IMR-90 (cell line): ENCODE measurements around the gene ICAM1. TPM values are rescaled to one million over a fixed set of nuclear protein-coding genes. Genes with fewer than 3 reads are reported as not detected.

Experiments
- ATAC-seq: fragments of 200-7000 bp; cut with Tn5 transposase; 2 replicates; pipeline ENCODE4 v1.9.1; 2020; ENCODE audit warnings: low read depth, mild to moderate bottlenecking, moderate library complexity
- BruUV-seq: library from RNA; stranded (reverse); fragments of 400-500 nt; replicated peaks from 2 replicates; lab custom pipeline; 2021; lab: Mats Ljungman, UMichigan
- CTCF ChIA-PET: fragments of 300-600 bp; formaldehyde crosslinking; extraction: SDS; loops from one replicate; lab custom pipeline; 2021; ENCODE audit warnings: antibody characterized with exemption; lab: Yijun Ruan, JAX
- POLR2A ChIA-PET: fragments of 300-600 bp; sonication (Branson Sonifier 250); formaldehyde crosslinking; loops from one replicate; lab custom pipeline; 2022; ENCODE audit warnings: antibody characterized with exemption; ENCODE audit not compliant: unreplicated experiment; lab: Charles Lee
- DNase-seq: peaks from one replicate; pipeline ENCODE4 v3.0.0; 2013
- H2AFZ ChIP-seq: replicated peaks from 2 replicates; pipeline ENCODE3; 2013; ENCODE audit warnings: low read length, mild to moderate bottlenecking; ENCODE audit not compliant: poor library complexity
- H2AK5ac ChIP-seq: 2 replicates; pipeline ENCODE4 v1.6.1; 2013; ENCODE audit warnings: low read depth, low read length, inconsistent platforms
- H2AK9ac ChIP-seq: replicated peaks from 2 replicates; pipeline ENCODE3; 2013; ENCODE audit warnings: mild to moderate bottlenecking, low read depth, low read length, moderate library complexity; ENCODE audit not compliant: poor library complexity
- H2BK120ac ChIP-seq: 2 replicates; pipeline ENCODE4 v1.6.1; 2013; ENCODE audit warnings: low read depth, low read length, inconsistent platforms
- H2BK15ac ChIP-seq: 3 replicates; pipeline ENCODE4 v1.6.1; 2013; ENCODE audit warnings: low read depth, low read length, inconsistent platforms
- H2BK20ac ChIP-seq: 2 replicates; pipeline ENCODE4 v1.6.1; 2013; ENCODE audit warnings: low read depth, mild to moderate bottlenecking, inconsistent platforms, low read length, moderate library complexity
- H2BK5ac ChIP-seq: 2 replicates; pipeline ENCODE4 v1.6.1; 2013; ENCODE audit warnings: mild to moderate bottlenecking, low read depth, low read length, inconsistent platforms; ENCODE audit not compliant: poor library complexity, severe bottlenecking
- H3K14ac ChIP-seq: replicated peaks from 2 replicates; pipeline ENCODE4 v1.6.1; 2013; ENCODE audit warnings: low read depth, low read length, inconsistent platforms
- H3K18ac ChIP-seq: 2 replicates; pipeline ENCODE4 v1.6.1; 2013; ENCODE audit warnings: low read depth, low read length, control low read depth
- H3K23ac ChIP-seq: 2 replicates; pipeline ENCODE4 v1.6.1; 2013; ENCODE audit warnings: low read depth, low read length, inconsistent platforms
- H3K27ac ChIP-seq: 2 replicates; pipeline ENCODE4 v1.5.1; 2013; ENCODE audit warnings: mild to moderate bottlenecking, control low read depth, low read length; ENCODE audit not compliant: insufficient read depth
- H3K27me3 ChIP-seq: 2 replicates; pipeline ENCODE4 v1.6.1; 2013; ENCODE audit warnings: low read length; ENCODE audit not compliant: control insufficient read depth, insufficient read depth
- H3K36me3 ChIP-seq: 2 replicates; pipeline ENCODE4 v1.6.1; 2013; ENCODE audit warnings: low read length, mixed read lengths; ENCODE audit not compliant: control insufficient read depth, insufficient read depth
- H3K4ac ChIP-seq: 2 replicates; pipeline ENCODE4 v1.6.1; 2013; ENCODE audit warnings: low read depth, low read length, inconsistent platforms
- H3K4me1 ChIP-seq: 2 replicates; pipeline ENCODE4 v1.6.1; 2013; ENCODE audit warnings: low read length, mixed read lengths; ENCODE audit not compliant: control insufficient read depth, insufficient read depth
- H3K4me2 ChIP-seq: 2 replicates; pipeline ENCODE4 v1.6.1; 2013; ENCODE audit warnings: low read depth, mild to moderate bottlenecking, control low read depth, low read length, moderate library complexity
- H3K4me3 ChIP-seq: 2 replicates; pipeline ENCODE4 v1.5.1; 2013; ENCODE audit warnings: low read depth, mild to moderate bottlenecking, control low read depth, low read length, moderate library complexity; ENCODE audit not compliant: insufficient read depth
- H3K56ac ChIP-seq: 2 replicates; pipeline ENCODE4 v1.6.1; 2013; ENCODE audit warnings: low read length, inconsistent platforms; ENCODE audit not compliant: insufficient read depth; ENCODE audit errors: extremely low read depth
- H3K79me1 ChIP-seq, 2 experiments: 2 replicates each; pipeline ENCODE4 v1.6.1; 2013; ENCODE audit warnings: low read length in 2 of 2, inconsistent platforms in 1 of 2, low read depth in 1 of 2
- H3K9ac ChIP-seq: 2 replicates; pipeline ENCODE4 v1.6.1; 2013; ENCODE audit warnings: low read depth, low read length, control low read depth
- H3K9me1 ChIP-seq: 2 replicates; pipeline ENCODE4 v1.6.1; 2013; ENCODE audit warnings: low read length, inconsistent platforms; ENCODE audit not compliant: insufficient read depth
- H3K9me3 ChIP-seq: 2 replicates; pipeline ENCODE4 v1.6.1; 2013; ENCODE audit warnings: low read length; ENCODE audit not compliant: control insufficient read depth, insufficient read depth
- H4K20me1 ChIP-seq: 2 replicates; pipeline ENCODE4 v1.6.1; 2013; ENCODE audit warnings: low read length, inconsistent platforms; ENCODE audit not compliant: insufficient read depth
- H4K5ac ChIP-seq: 2 replicates; pipeline ENCODE4 v1.6.1; 2013; ENCODE audit warnings: mild to moderate bottlenecking, low read depth, low read length, control low read depth
- H4K8ac ChIP-seq, 2 experiments: 2 replicates each; pipeline ENCODE4 v1.6.1; 2013; ENCODE audit warnings: low read depth in 2 of 2, low read length in 2 of 2, control low read depth in 1 of 2, inconsistent platforms in 1 of 2
- H4K91ac ChIP-seq: 2 replicates; pipeline ENCODE4 v1.6.1; 2013; ENCODE audit warnings: low read depth, low read length, inconsistent platforms; ENCODE audit not compliant: insufficient read depth
- BHLHE40 ChIP-seq: fragments of 150-350 bp; IDR thresholded peaks from 2 replicates; pipeline ENCODE4 v1.6.1; 2016; ENCODE audit warnings: mild to moderate bottlenecking, low read depth, low read length
- CEBPB ChIP-seq: IDR thresholded peaks from 2 replicates; pipeline ENCODE4 v1.6.1; 2012; ENCODE audit warnings: low read depth, low read length, improper control_type of control experiment
- CHD1 ChIP-seq: IDR thresholded peaks from 2 replicates; pipeline ENCODE4 v1.6.1; 2012; ENCODE audit warnings: low read depth, low read length, improper control_type of control experiment
- CTCF ChIP-seq: conservative IDR thresholded peaks from 2 replicates; pipeline ENCODE4 v1.5.1; 2012; ENCODE audit warnings: mild to moderate bottlenecking, low read depth, low read length, improper control_type of control experiment
- ELK1 ChIP-seq: fragments of 150-350 bp; IDR thresholded peaks from 2 replicates; pipeline ENCODE4 v1.6.1; 2016; ENCODE audit warnings: low read depth, mild to moderate bottlenecking, low read length, moderate library complexity, borderline replicate concordance
- FOS ChIP-seq: fragments of 150-350 bp; IDR thresholded peaks from 2 replicates; pipeline ENCODE4 v1.6.1; 2016; ENCODE audit warnings: low read depth, low read length
- MAFK ChIP-seq: IDR thresholded peaks from 2 replicates; pipeline ENCODE4 v1.6.1; 2012; ENCODE audit warnings: low read depth, low read length, improper control_type of control experiment
- MAZ ChIP-seq: IDR thresholded peaks from 2 replicates; pipeline ENCODE4 v1.6.1; 2012; ENCODE audit warnings: low read depth, mild to moderate bottlenecking, low read length, improper control_type of control experiment, moderate library complexity, borderline replicate concordance
- MXI1 ChIP-seq: IDR thresholded peaks from 2 replicates; pipeline ENCODE4 v1.6.1; 2012; ENCODE audit warnings: low read depth, mild to moderate bottlenecking, low read length, moderate library complexity, borderline replicate concordance
- NFE2L2 ChIP-seq: fragments of 150-350 bp; IDR thresholded peaks from 2 replicates; pipeline ENCODE4 v1.6.1; 2016; ENCODE audit warnings: low read depth, mild to moderate bottlenecking, low read length
- POLR2A ChIP-seq: IDR thresholded peaks from 2 replicates; pipeline ENCODE4 v1.6.1; 2012; ENCODE audit warnings: mild to moderate bottlenecking, low read depth, low read length
- RAD21 ChIP-seq: IDR thresholded peaks from 2 replicates; pipeline ENCODE4 v1.6.1; 2012; ENCODE audit warnings: low read length, improper control_type of control experiment
- RCOR1 ChIP-seq: IDR thresholded peaks from 2 replicates; pipeline ENCODE4 v1.6.1; 2012; ENCODE audit warnings: mild to moderate bottlenecking, low read length, improper control_type of control experiment; ENCODE audit not compliant: insufficient replicate concordance
- RFX5 ChIP-seq: IDR thresholded peaks from 2 replicates; pipeline ENCODE4 v1.8.0; 2012; ENCODE audit warnings: low read depth, mild to moderate bottlenecking, low read length, moderate library complexity
- SMC3 ChIP-seq: fragments of 150-350 bp; IDR thresholded peaks from 2 replicates; pipeline ENCODE4 v1.6.1; 2016; ENCODE audit warnings: low read depth, mild to moderate bottlenecking, antibody characterized with exemption, low read length, moderate library complexity
- USF2 ChIP-seq: fragments of 150-350 bp; IDR thresholded peaks from 2 replicates; pipeline ENCODE4 v1.6.1; 2017; ENCODE audit warnings: mild to moderate bottlenecking, antibody characterized with exemption, low read length, low read depth
- WGBS, 2 experiments: methylation state at CpG; one replicate each; pipeline versions ENCODE4 v1.1.5 to v1.1.7; 2013; ENCODE audit warnings: missing lambda C conversion rate in 2 of 2; ENCODE audit not compliant: insufficient read length in 1 of 2; ENCODE audit errors: extremely low coverage in 2 of 2; 5-methylcytosine and 5-hydroxymethylcytosine counted together
- dilution Hi-C: fragments of 300-500 bp; cut with HindIII; formaldehyde crosslinking; loops from one replicate; pipeline ENCODE4 v1.14.3; 2018; ENCODE audit warnings: low sequenced_read_pairs; ENCODE audit not compliant: unreplicated experiment
- in situ Hi-C: fragments of 300-500 bp; cut with MboI; formaldehyde crosslinking; loops from 3 replicates; pipeline ENCODE4 v1.14.3; 2019; ENCODE audit warnings: low sequenced_read_pairs, inconsistent platforms, mixed read lengths
- intact Hi-C: fragments of 100-400 bp; cut with micrococcal nuclease; formaldehyde crosslinking; loops from 2 replicates; pipeline ENCODE4 v1.10.0; 2022
- polyA plus RNA-seq, 3 experiments: library from polyadenylated mRNA; depleted of rRNA; stranded (reverse); fragments of >200 nt; gene quantifications; 2 replicates each; pipeline ENCODE4 v1.2.3, GENCODE V29; 2012; ENCODE audit warnings: low replicate concordance in 1 of 3
- total RNA-seq: library from RNA; depleted of rRNA; stranded (reverse); fragments of >200 nt; gene quantifications from 2 replicates; pipeline ENCODE4 v1.2.3, GENCODE V29; 2012

ICAM1 gene
- total and polyA plus RNA-seq, 2 of the 4 experiments (the other 2 are of a cell fraction) = 10.6 to 19.1 TPM

GRCh38 chr19:10327793-10328192 lies 56.9 kb downstream of the ICAM1 start:
- no peak overlapping the region for H3K4ac ChIP-seq
- no peak overlapping the region for H3K18ac ChIP-seq
- no peak overlapping the region for H4K5ac ChIP-seq
- no peak overlapping the region for H3K4me2 ChIP-seq
- no peak overlapping the region for H3K4me3 ChIP-seq
- H3K9ac ChIP-seq = no peak overlapping the region
- ChIA-PET POLR2A (no interaction called here), CTCF (no interaction called here)
- H3K27me3 ChIP-seq = no peaks in the 10 kb centered on the region
- DNase-seq (no peak), ATAC-seq (no peak)
- no TSS peak for BruUV-seq
- H3K27ac ChIP-seq = no peak overlapping the region
- H3K14ac ChIP-seq = no peak overlapping the region
- no peak overlapping the region for H3K23ac ChIP-seq
- no peak overlapping the region for H2AFZ ChIP-seq
- H2BK120ac ChIP-seq = no peak overlapping the region
- H2BK15ac ChIP-seq = no peak overlapping the region
- no peaks in the 10 kb centered on the region; the same call in 1 of the 2 replicates for H3K9me1 ChIP-seq
- intact Hi-C loops = no loop called here
- no peak overlapping the region for H2BK5ac ChIP-seq
- H2BK20ac ChIP-seq = no peak overlapping the region
- H3K9me3 ChIP-seq = no peaks in the 10 kb centered on the region
- no peak overlapping the region for H2AK9ac ChIP-seq
- H2AK5ac ChIP-seq = no peak overlapping the region
- peaks cover 27% of the 10 kb centered on the region for H4K20me1 ChIP-seq
- in situ Hi-C loops = no loop called here
- TF ChIP-seq POLR2A (no peak), FOS (no peak), RFX5 (no peak), MAZ (no peak), RAD21 (no peak), MAFK (no peak), BHLHE40 (no peak), NFE2L2 (no peak), ELK1 (no peak), CHD1 (no peak), CEBPB (no peak), CTCF (no peak), USF2 (no peak), SMC3 (no peak), RCOR1 (no peak), MXI1 (no peak)
- 94% methylated on average over 5 of the region's 7 CpGs; no CpG with 5 or more reads in 1 of the 2 experiments for WGBS, 2 experiments
- no peak overlapping the region for H3K56ac ChIP-seq
- H3K79me1 ChIP-seq = peaks cover 26 to 52% of the 10 kb centered on the region in 2 experiments; a peak in 3 of 4 replicates
- no peak overlapping the region for H4K91ac ChIP-seq
- peaks cover 5% of the 10 kb centered on the region; the same call in 1 of the 2 replicates for H3K4me1 ChIP-seq
- dilution Hi-C loops = no loop called here
- peaks cover 67% of the 10 kb centered on the region for H3K36me3 ChIP-seq
- no peak overlapping the region for H4K8ac ChIP-seq
